ENCODE data around the gene MRPS34.

DNA sequence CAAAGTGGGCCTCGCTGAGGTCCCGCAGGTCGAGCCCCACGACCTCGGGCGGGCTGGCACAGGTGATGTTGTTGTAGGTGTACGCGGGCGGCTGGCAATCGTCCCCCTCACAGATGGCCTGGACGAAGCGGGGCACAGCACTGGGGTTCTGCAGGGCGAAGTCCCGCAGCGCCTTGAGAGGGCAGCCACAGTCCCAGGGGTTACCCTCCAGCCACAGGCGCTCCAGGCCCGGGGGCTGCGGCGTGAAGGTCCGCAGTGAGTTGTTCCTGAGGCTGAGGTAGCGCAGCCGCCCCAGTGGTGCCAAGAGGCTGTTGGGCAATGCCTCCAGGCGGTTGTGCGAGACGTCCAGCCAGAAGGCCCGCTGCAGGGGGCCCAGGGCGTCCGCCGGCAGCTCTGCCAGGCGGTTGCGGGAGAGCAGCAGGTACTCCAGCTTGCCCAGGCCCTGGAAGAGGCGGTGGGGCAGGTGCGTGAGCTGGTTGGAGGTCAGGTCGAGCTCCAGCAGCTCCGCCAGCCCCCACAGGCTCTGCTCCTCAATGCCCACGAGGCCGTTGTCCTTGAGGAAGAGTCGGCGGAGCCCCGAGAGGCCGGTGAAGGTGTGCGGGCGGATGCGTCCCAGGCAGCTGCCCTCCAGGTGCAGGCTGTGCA lies 17.8 kb upstream of the MRPS34 start:
- TF ChIP-seq, protein P1, sequence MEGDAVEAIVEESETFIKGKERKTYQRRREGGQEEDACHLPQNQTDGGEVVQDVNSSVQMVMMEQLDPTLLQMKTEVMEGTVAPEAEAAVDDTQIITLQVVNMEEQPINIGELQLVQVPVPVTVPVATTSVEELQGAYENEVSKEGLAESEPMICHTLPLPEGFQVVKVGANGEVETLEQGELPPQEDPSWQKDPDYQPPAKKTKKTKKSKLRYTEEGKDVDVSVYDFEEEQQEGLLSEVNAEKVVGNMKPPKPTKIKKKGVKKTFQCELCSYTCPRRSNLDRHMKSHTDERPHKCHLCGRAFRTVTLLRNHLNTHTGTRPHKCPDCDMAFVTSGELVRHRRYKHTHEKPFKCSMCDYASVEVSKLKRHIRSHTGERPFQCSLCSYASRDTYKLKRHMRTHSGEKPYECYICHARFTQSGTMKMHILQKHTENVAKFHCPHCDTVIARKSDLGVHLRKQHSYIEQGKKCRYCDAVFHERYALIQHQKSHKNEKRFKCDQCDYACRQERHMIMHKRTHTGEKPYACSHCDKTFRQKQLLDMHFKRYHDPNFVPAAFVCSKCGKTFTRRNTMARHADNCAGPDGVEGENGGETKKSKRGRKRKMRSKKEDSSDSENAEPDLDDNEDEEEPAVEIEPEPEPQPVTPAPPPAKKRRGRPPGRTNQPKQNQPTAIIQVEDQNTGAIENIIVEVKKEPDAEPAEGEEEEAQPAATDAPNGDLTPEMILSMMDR (IDR thresholded peaks at IDR 0.05), result no peak
- TF ChIP-seq POLR2A (IDR thresholded peaks at IDR 0.05) (no peak), POLR2AphosphoS5 (IDR thresholded peaks at IDR 0.05) (no peak)
